Large intestine (tissue), 3 donors: ENCODE results near the gene TMEM266. TPM values are rescaled to one million over a fixed set of nuclear protein-coding genes. Genes with fewer than 3 reads are reported as not detected.

Experiments
- DNase-seq, 2 donors: peaks; one replicate each; pipeline versions ENCODE4 v3.0.0 to v3.0.0-alpha.2; 2013
- H3K27ac ChIP-seq: one replicate; pipeline ENCODE4 v1.5.1; 2013; ENCODE audit warnings: low read length
- H3K27me3 ChIP-seq: 2 replicates; pipeline ENCODE4 v1.6.1; 2013; ENCODE audit warnings: low read length; ENCODE audit not compliant: control insufficient read depth, insufficient read depth
- H3K36me3 ChIP-seq: 2 replicates; pipeline ENCODE4 v1.6.1; 2013; ENCODE audit warnings: low read length; ENCODE audit not compliant: control insufficient read depth, insufficient read depth
- H3K4me1 ChIP-seq: one replicate; pipeline ENCODE4 v1.6.1; 2013; ENCODE audit warnings: low read length; ENCODE audit not compliant: control insufficient read depth, insufficient read depth
- H3K4me3 ChIP-seq: one replicate; pipeline ENCODE4 v1.5.1; 2013; ENCODE audit warnings: low read length
- H3K9me3 ChIP-seq: one replicate; pipeline ENCODE4 v1.6.1; 2013; ENCODE audit warnings: mild to moderate bottlenecking, low read depth, low read length, moderate library complexity; ENCODE audit not compliant: control insufficient read depth
- WGBS: methylation state at CpG from one replicate; pipeline ENCODE4 v1.1.5; 2013; ENCODE audit warnings: low lambda C conversion rate; ENCODE audit not compliant: insufficient coverage; 5-methylcytosine and 5-hydroxymethylcytosine counted together
- polyA plus RNA-seq: library from polyadenylated mRNA; unstranded; fragments of 120-200 nt; gene quantifications from one replicate; pipeline ENCODE4 v1.2.1, GENCODE V29; 2013

TMEM266 gene
- polyA plus RNA-seq, 1 donor: 1.3 TPM

DNA sequence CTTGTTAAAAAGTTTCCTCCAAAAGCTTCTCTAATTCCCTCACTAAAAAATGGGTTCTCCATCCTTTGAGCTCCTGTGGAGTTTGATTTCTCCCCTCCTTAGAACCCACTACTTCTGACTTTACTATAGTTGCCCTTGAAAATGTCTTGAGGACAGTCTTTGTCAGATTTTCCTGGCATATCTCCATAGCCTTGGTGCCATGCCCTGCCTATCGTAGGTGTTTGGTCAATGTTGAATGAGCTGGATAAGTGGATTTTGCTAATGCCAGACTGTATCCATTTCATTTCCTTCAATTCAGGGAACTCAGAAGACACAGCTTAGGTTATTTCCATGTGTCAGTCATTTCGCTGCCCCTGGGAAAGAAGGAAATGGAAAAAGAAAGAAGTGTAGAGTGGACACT, 40.6 kb downstream of the TMEM266 start:
- Histone ChIP-seq H3K9me3 (no peaks in the 10 kb centered on the region), H3K36me3 (no peaks in the 10 kb centered on the region), H3K4me3 (no peak overlapping the region), H3K27me3 (no peaks in the 10 kb centered on the region), H3K4me1 (peaks cover 4% of the 10 kb centered on the region), H3K27ac (no peak overlapping the region)
- no peak for DNase-seq
- WGBS: no CpG with 5 or more reads among the region's 2 CpGs

GRCh38 chr15:76101655-76102054, 41.9 kb downstream of the TMEM266 start:
- Histone ChIP-seq H3K27ac (no peak overlapping the region), H3K4me1 (peaks cover 4% of the 10 kb centered on the region), H3K9me3 (no peaks in the 10 kb centered on the region), H3K27me3 (no peaks in the 10 kb centered on the region), H3K4me3 (no peak overlapping the region), H3K36me3 (no peaks in the 10 kb centered on the region)
- no peak for DNase-seq
- WGBS: no CpG with 5 or more reads among the region's 5 CpGs

GRCh38 chr15:76105391-76105790, 45.6 kb downstream of the TMEM266 start:
- H3K4me1 ChIP-seq: no peaks in the 10 kb centered on the region
- no peaks in the 10 kb centered on the region for H3K36me3 ChIP-seq
- no peaks in the 10 kb centered on the region for H3K27me3 ChIP-seq
- DNase-seq: no peak
- WGBS: 94% methylated on average over 2 of the region's 3 CpGs
- H3K27ac ChIP-seq: no peak overlapping the region
- H3K4me3 ChIP-seq: no peak overlapping the region
- H3K9me3 ChIP-seq: no peaks in the 10 kb centered on the region

- H3K36me3 ChIP-seq: no peaks in the 10 kb centered on the region
- H3K27me3 ChIP-seq: no peaks in the 10 kb centered on the region
- no peak overlapping the region for H3K27ac ChIP-seq
- WGBS: no CpG with 5 or more reads among the region's 6 CpGs
- H3K9me3 ChIP-seq: no peaks in the 10 kb centered on the region
- no peaks in the 10 kb centered on the region for H3K4me1 ChIP-seq
- H3K4me3 ChIP-seq: no peak overlapping the region
- no peak for DNase-seq
Observed at GRCh38 chr15:76105911-76106310, 46.1 kb downstream of the TMEM266 start.

GRCh38 chr15:76107169-76107568, 47.4 kb downstream of the TMEM266 start:
- Histone ChIP-seq H3K27ac (no peak overlapping the region), H3K9me3 (no peaks in the 10 kb centered on the region), H3K4me1 (no peaks in the 10 kb centered on the region), H3K27me3 (no peaks in the 10 kb centered on the region), H3K4me3 (no peak overlapping the region), H3K36me3 (no peaks in the 10 kb centered on the region)
- DNase-seq: no peak
- no CpG with 5 or more reads among the region's 6 CpGs for WGBS

DNA sequence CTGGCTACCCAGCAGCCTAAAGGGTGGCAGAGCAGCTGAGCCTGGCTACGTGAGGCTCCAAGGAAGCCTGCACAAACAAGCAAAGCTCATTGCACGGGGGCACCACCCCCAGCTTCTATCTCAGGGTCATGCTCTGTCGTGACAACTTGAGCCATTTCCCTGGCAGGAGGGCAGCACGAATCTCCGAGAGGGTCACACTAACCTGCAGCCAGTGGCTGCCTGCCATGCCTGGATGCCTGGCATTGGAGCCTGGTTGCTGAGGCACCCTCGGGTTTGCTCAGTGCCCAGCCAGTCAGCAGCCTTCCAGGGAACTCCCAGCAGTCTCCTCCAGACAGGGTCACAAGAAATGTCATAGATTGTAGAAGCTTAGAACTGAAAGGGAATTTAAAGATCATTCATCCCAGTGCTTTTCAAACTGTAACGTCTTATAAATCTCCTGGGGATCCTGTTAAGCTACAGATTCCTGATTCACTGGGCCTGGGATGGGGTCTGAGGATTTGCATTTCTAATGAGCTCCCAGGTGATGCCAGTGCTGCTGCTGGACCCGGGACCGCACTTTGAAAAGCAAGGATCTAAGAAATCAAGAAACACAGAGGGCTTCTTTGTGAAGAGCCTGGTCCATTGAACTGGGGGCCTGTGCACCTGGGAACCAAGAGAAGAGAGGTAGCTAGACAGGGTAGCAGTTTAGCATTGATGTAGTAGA, 48.4 kb downstream of the TMEM266 start:
- no CpG with 5 or more reads among the region's 9 CpGs for WGBS
- Histone ChIP-seq H3K36me3 (no peaks in the 10 kb centered on the region), H3K4me3 (no peak overlapping the region), H3K27me3 (no peaks in the 10 kb centered on the region), H3K27ac (no peak overlapping the region), H3K4me1 (no peaks in the 10 kb centered on the region), H3K9me3 (no peaks in the 10 kb centered on the region)
- DNase-seq: no peak

GRCh38 chr15:76109046-76109445, 49.3 kb downstream of the TMEM266 start:
- WGBS: no CpG with 5 or more reads among the region's 1 CpG
- H3K4me1 ChIP-seq: no peaks in the 10 kb centered on the region
- no peak overlapping the region for H3K4me3 ChIP-seq
- no peaks in the 10 kb centered on the region for H3K9me3 ChIP-seq
- H3K27ac ChIP-seq: no peak overlapping the region
- no peaks in the 10 kb centered on the region for H3K27me3 ChIP-seq
- DNase-seq: no peak
- no peaks in the 10 kb centered on the region for H3K36me3 ChIP-seq

DNA sequence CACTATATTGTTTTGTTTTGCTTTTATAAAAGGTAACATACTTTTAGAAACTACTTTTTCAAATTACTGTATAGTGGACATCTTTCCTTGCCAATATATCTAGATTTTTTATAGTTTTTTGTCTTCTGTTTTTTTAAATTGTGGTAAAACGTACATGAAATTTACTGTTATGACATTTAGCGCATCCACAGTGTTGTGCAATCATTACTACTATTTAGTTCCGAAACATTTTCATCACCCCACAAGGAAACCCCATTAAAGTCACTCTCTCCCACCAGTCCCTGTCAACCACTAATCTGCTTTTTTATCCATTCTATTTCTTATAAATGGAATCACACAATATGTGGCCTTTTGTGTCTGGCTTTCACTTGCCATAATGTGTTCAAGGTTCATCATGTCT, 54.8 kb downstream of the TMEM266 start:
- no peak for DNase-seq
- Histone ChIP-seq H3K4me1 (no peaks in the 10 kb centered on the region), H3K4me3 (no peak overlapping the region), H3K36me3 (no peaks in the 10 kb centered on the region), H3K27ac (no peak overlapping the region), H3K9me3 (no peaks in the 10 kb centered on the region), H3K27me3 (no peaks in the 10 kb centered on the region)
- 100% methylated on average over 1 of the region's 3 CpGs for WGBS

DNA sequence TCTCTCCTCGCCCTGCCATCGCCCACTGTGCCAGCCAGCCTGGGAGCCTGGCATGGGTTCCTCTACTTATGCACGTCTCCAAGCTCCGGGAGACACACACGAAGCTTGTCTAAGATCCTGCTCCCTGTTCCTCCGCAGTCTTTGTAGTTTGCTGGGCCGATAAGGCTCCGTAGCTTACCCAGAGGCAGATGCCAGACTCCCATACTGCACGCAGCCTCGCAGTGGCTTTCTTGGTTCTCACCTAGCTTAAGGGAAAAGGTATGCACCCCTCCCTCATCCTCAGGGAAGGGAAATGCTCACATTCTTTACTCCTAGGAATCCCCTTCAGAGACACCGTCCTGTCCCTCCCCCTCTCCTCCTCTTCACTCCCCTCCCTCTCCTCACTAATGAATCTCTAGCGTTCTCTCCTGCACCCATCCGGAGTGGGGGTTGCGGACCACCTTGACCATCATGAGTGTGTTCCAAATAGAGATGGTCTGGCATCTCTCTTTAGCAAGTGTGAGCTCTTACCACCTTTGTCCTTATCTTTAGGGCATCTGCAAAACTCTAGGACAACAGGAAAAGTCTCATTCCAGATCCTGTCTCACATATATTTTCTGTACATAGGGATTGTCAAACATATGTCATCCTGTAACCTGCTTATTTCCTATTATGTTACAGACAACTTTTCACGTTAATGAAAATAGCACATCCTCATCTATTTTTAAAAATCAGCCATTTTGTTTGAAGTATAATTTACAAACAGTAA, 56.5 kb downstream of the TMEM266 start:
- Histone ChIP-seq H3K4me1 (no peaks in the 10 kb centered on the region), H3K36me3 (no peaks in the 10 kb centered on the region), H3K9me3 (no peaks in the 10 kb centered on the region), H3K4me3 (no peak overlapping the region), H3K27me3 (no peaks in the 10 kb centered on the region), H3K27ac (no peak overlapping the region)
- no peak for DNase-seq
- WGBS: 62% methylated on average over 2 of the region's 15 CpGs

DNA sequence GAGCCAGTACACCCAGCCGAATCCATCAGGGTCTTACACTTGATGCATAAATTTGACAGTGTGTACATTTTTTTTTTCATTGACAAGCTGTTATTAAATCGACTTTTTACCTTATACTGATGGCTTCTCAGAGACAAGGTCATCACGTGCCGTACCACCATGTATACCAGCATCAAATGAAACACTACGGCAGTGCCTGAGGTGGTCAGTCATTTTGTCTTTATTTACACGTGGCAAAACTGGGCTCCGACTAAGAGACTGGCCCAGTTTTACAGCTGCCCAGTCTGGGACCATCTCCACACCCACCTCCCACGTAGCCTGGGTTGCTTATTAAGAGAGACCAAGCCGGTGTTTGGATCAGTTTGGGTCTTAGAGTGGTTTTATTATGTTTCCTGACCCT, 57.4 kb downstream of the TMEM266 start:
- no peaks in the 10 kb centered on the region for H3K4me1 ChIP-seq
- no peak for DNase-seq
- H3K27me3 ChIP-seq: no peaks in the 10 kb centered on the region
- H3K9me3 ChIP-seq: no peaks in the 10 kb centered on the region
- no peaks in the 10 kb centered on the region for H3K36me3 ChIP-seq
- H3K4me3 ChIP-seq: no peak overlapping the region
- 90% methylated on average over 2 of the region's 9 CpGs for WGBS
- no peak overlapping the region for H3K27ac ChIP-seq

- no CpG with 5 or more reads among the region's 6 CpGs for WGBS
- no peak for DNase-seq
- Histone ChIP-seq H3K36me3 (no peaks in the 10 kb centered on the region), H3K4me3 (no peak overlapping the region), H3K27me3 (no peaks in the 10 kb centered on the region), H3K4me1 (no peaks in the 10 kb centered on the region), H3K9me3 (no peaks in the 10 kb centered on the region), H3K27ac (no peak overlapping the region)
Observed at GRCh38 chr15:76118767-76119166, 59.0 kb downstream of the TMEM266 start.
